Mammary epithelial cell (primary cell): ENCODE results near the gene AIPL1.

Source experiments
- EZH2 ChIP-seq: IDR thresholded peaks from 2 replicates; pipeline ENCODE4 v1.6.1; 2012; ENCODE audit warnings: low read length, inconsistent platforms, borderline replicate concordance
- TF ChIP-seq, protein P1 (sequence below), 2 donors: IDR thresholded peaks in 1 of 2; conservative IDR thresholded peaks in 1 of 2; 2 replicates each; pipeline ENCODE4 v1.5.1; 2011 to 2012; ENCODE audit warnings: inconsistent platforms in 2 of 2, low read length in 2 of 2, mild to moderate bottlenecking in 2 of 2, control low read depth in 1 of 2, low read depth in 1 of 2; ENCODE audit not compliant: insufficient read depth in 1 of 2; ENCODE audit errors: extremely low read depth in 1 of 2

DNA sequence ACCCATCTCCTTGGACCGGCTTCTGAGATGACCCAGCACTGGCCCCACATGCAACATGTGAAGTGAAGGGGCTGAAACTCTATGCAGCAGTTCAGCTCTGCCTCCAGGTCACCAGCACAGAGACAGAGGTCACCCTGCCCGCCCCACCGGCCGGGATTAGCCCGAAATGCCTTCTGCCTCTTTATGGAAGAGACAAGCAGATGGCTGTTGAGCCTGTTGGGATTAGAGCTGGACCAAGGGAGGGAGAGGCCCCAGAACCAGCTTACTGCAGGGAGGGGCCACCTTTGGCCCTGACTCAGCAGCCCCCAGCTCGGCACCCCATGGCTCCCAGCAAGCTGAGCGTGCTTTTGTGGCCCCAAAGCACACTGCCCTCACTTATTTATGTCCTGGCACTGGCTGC is 5.7 kb downstream of the AIPL1 start:
- no peak for TF ChIP-seq EZH2
- TF ChIP-seq, protein P1, sequence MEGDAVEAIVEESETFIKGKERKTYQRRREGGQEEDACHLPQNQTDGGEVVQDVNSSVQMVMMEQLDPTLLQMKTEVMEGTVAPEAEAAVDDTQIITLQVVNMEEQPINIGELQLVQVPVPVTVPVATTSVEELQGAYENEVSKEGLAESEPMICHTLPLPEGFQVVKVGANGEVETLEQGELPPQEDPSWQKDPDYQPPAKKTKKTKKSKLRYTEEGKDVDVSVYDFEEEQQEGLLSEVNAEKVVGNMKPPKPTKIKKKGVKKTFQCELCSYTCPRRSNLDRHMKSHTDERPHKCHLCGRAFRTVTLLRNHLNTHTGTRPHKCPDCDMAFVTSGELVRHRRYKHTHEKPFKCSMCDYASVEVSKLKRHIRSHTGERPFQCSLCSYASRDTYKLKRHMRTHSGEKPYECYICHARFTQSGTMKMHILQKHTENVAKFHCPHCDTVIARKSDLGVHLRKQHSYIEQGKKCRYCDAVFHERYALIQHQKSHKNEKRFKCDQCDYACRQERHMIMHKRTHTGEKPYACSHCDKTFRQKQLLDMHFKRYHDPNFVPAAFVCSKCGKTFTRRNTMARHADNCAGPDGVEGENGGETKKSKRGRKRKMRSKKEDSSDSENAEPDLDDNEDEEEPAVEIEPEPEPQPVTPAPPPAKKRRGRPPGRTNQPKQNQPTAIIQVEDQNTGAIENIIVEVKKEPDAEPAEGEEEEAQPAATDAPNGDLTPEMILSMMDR (conservative IDR thresholded peaks at IDR 0.05 in 1 of 2, IDR thresholded peaks at IDR 0.05 in 1 of 2; ENCODE audit: extremely low read depth in 1 of 2, insufficient read depth in 1 of 2, low read depth in 1 of 2, low read length in 2 of 2): no peak
